GM23338 (cell line): ENCODE measurements around the gene FGF9. TPM values are rescaled to one million over a fixed set of nuclear protein-coding genes. Genes with fewer than 3 reads are reported as not detected.

Source experiments
- ATAC-seq: fragments of 200-7000 bp; cut with Tn5 transposase; 3 replicates; pipeline ENCODE4 v1.9.1; 2020
- DNase-seq: peaks from one replicate; pipeline ENCODE4 v3.0.0-alpha.2; 2015; ENCODE audit warnings: low spot score
- H2AFZ ChIP-seq: fragments of 200-600 bp; sonication (generic); 2 replicates; pipeline ENCODE4 v1.8.0; 2016; ENCODE audit warnings: antibody characterized with exemption, mild to moderate bottlenecking, moderate library complexity
- H3F3A ChIP-seq: fragments of 200-600 bp; sonication (generic); replicated peaks from 2 replicates; pipeline ENCODE4 v1.8.0; 2017; ENCODE audit warnings: antibody characterized with exemption, mixed run types, low read depth
- H3K27ac ChIP-seq: fragments of 200-600 bp; sonication (generic); 2 replicates; pipeline ENCODE4 v1.6.1; 2016; ENCODE audit warnings: low read depth
- H3K27me3 ChIP-seq: fragments of 200-600 bp; sonication (generic); 2 replicates; pipeline ENCODE4 v1.8.0; 2016; ENCODE audit warnings: mild to moderate bottlenecking, mixed run types, moderate library complexity; ENCODE audit not compliant: insufficient read depth
- H3K36me3 ChIP-seq: fragments of 200-600 bp; sonication (generic); 2 replicates; pipeline ENCODE4 v1.8.0; 2016; ENCODE audit warnings: mild to moderate bottlenecking; ENCODE audit not compliant: insufficient read depth
- H3K4me1 ChIP-seq: fragments of 200-600 bp; sonication (generic); 2 replicates; pipeline ENCODE4 v1.8.0; 2016; ENCODE audit warnings: mild to moderate bottlenecking, moderate library complexity; ENCODE audit not compliant: insufficient read depth
- H3K4me2 ChIP-seq: fragments of 200-600 bp; sonication (generic); 2 replicates; pipeline ENCODE4 v1.7.1; 2017; ENCODE audit warnings: mixed run types
- H3K4me3 ChIP-seq: fragments of 200-600 bp; sonication (generic); 2 replicates; pipeline ENCODE4 v1.6.1; 2016; ENCODE audit warnings: mixed run types
- H3K79me2 ChIP-seq: fragments of 200-600 bp; sonication (generic); replicated peaks from 2 replicates; pipeline ENCODE4 v1.8.0; 2017; ENCODE audit warnings: mild to moderate bottlenecking; ENCODE audit not compliant: insufficient read depth
- H3K9me2 ChIP-seq: fragments of 200-600 bp; sonication (generic); 2 replicates; pipeline ENCODE4 v1.8.0; 2017; ENCODE audit not compliant: insufficient read depth
- H4K20me1 ChIP-seq: fragments of 200-600 bp; sonication (generic); replicated peaks from 2 replicates; pipeline ENCODE4 v1.8.0; 2017; ENCODE audit warnings: mild to moderate bottlenecking; ENCODE audit not compliant: insufficient read depth
- H3K27ac Mint-ChIP-seq: 2 replicates; pipeline ENCODE4 v1.8.0; 2020; ENCODE audit warnings: inconsistent platforms, mild to moderate bottlenecking, moderate library complexity, mixed read lengths
- H3K27me3 Mint-ChIP-seq: 3 replicates; pipeline ENCODE4 v1.8.0; 2022; ENCODE audit warnings: low read depth, mild to moderate bottlenecking, moderate library complexity, mixed read lengths, inconsistent platforms; ENCODE audit not compliant: insufficient read depth, poor library complexity
- H3K36me3 Mint-ChIP-seq: 3 replicates; pipeline ENCODE4 v1.8.0; 2021; ENCODE audit warnings: low read depth, mild to moderate bottlenecking, inconsistent platforms, moderate library complexity, mixed read lengths
- H3K4me1 Mint-ChIP-seq: 3 replicates; pipeline ENCODE4 v1.8.0; 2020; ENCODE audit warnings: mild to moderate bottlenecking, inconsistent platforms, mixed read lengths
- H3K4me3 Mint-ChIP-seq: 3 replicates; pipeline ENCODE4 v1.8.0; 2021; ENCODE audit warnings: moderate library complexity, mild to moderate bottlenecking, inconsistent platforms, mixed read lengths
- H3K9me3 Mint-ChIP-seq: 3 replicates; pipeline ENCODE4 v1.8.0; 2020; ENCODE audit warnings: moderate library complexity, mild to moderate bottlenecking, inconsistent platforms, mixed read lengths
- ZNF114 ChIP-seq: fragments of 250-450 bp; sonication (Bioruptor Pico); IDR thresholded peaks from 2 replicates; pipeline ENCODE4 v1.5.0; 2020; ENCODE audit warnings: mild to moderate bottlenecking, moderate library complexity
- polyA plus RNA-seq: library from polyadenylated mRNA; unstranded; fragments of >200 nt; fragmentation: Nextera tagmentation; extraction: Ambion mirVana; gene quantifications from 2 replicates; pipeline ENCODE4 v1.2.1, GENCODE V29; 2016
- total RNA-seq: library from RNA; depleted of rRNA; stranded (reverse); fragments of >200 nt; shearing (Covaris generic); gene quantifications from 2 replicates; pipeline ENCODE4 v1.2.3, GENCODE V29; 2014
- TF ChIP-seq, protein P1 (sequence below): fragments of 250-450 bp; sonication (Bioruptor Pico); IDR thresholded peaks from 2 replicates; pipeline ENCODE4 v1.5.0; 2020; ENCODE audit warnings: mild to moderate bottlenecking, moderate library complexity
- TF ChIP-seq, protein P2 (sequence below): IDR thresholded peaks from one replicate; pipeline ENCODE4 v1.6.1; 2018; ENCODE audit warnings: antibody characterized with exemption; ENCODE audit not compliant: unreplicated experiment

Gene FGF9
- total and polyA plus RNA-seq, 2 experiments from 2014 or later: 0.27 TPM; not detected in 1

DNA sequence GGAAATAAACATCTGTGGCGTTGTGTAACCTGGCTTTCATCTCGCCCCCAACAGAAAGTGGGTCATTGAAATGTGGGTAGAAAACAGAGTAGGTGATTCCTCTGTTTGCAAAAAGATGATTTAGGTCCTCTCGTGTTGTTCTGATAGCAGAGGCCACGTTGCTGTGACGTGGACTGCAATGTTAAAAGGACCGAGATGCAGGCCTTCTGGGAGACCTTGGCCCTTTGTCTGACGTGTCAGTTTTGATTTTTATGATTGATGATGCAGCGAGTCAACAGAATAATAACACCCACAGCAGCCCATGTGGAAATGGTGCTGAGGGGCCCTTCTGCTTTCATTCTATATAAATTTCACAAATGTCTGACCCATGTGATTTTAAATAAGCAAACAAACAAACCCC, 68.9 kb downstream of the FGF9 start:
- Histone ChIP-seq H3F3A (no peaks in the 10 kb centered on the region), H4K20me1 (no peaks in the 10 kb centered on the region), H3K27me3 (no peaks in the 10 kb centered on the region), H3K36me3 (no peaks in the 10 kb centered on the region), H3K79me2 (no peaks in the 10 kb centered on the region), H3K9me2 (no peaks in the 10 kb centered on the region), H2AFZ (no peak overlapping the region), H3K27ac (no peak overlapping the region), H3K4me2 (no peak overlapping the region), H3K4me3 (no peak overlapping the region), H3K4me1 (no peaks in the 10 kb centered on the region)
- DNase-seq (no peak), ATAC-seq (no peak)
- H3K36me3 Mint-ChIP-seq: no peaks in the 10 kb centered on the region
- no peaks in the 10 kb centered on the region for H3K9me3 Mint-ChIP-seq
- no peak overlapping the region for H3K27ac Mint-ChIP-seq
- H3K4me3 Mint-ChIP-seq: no peak overlapping the region
- TF ChIP-seq, protein P1, sequence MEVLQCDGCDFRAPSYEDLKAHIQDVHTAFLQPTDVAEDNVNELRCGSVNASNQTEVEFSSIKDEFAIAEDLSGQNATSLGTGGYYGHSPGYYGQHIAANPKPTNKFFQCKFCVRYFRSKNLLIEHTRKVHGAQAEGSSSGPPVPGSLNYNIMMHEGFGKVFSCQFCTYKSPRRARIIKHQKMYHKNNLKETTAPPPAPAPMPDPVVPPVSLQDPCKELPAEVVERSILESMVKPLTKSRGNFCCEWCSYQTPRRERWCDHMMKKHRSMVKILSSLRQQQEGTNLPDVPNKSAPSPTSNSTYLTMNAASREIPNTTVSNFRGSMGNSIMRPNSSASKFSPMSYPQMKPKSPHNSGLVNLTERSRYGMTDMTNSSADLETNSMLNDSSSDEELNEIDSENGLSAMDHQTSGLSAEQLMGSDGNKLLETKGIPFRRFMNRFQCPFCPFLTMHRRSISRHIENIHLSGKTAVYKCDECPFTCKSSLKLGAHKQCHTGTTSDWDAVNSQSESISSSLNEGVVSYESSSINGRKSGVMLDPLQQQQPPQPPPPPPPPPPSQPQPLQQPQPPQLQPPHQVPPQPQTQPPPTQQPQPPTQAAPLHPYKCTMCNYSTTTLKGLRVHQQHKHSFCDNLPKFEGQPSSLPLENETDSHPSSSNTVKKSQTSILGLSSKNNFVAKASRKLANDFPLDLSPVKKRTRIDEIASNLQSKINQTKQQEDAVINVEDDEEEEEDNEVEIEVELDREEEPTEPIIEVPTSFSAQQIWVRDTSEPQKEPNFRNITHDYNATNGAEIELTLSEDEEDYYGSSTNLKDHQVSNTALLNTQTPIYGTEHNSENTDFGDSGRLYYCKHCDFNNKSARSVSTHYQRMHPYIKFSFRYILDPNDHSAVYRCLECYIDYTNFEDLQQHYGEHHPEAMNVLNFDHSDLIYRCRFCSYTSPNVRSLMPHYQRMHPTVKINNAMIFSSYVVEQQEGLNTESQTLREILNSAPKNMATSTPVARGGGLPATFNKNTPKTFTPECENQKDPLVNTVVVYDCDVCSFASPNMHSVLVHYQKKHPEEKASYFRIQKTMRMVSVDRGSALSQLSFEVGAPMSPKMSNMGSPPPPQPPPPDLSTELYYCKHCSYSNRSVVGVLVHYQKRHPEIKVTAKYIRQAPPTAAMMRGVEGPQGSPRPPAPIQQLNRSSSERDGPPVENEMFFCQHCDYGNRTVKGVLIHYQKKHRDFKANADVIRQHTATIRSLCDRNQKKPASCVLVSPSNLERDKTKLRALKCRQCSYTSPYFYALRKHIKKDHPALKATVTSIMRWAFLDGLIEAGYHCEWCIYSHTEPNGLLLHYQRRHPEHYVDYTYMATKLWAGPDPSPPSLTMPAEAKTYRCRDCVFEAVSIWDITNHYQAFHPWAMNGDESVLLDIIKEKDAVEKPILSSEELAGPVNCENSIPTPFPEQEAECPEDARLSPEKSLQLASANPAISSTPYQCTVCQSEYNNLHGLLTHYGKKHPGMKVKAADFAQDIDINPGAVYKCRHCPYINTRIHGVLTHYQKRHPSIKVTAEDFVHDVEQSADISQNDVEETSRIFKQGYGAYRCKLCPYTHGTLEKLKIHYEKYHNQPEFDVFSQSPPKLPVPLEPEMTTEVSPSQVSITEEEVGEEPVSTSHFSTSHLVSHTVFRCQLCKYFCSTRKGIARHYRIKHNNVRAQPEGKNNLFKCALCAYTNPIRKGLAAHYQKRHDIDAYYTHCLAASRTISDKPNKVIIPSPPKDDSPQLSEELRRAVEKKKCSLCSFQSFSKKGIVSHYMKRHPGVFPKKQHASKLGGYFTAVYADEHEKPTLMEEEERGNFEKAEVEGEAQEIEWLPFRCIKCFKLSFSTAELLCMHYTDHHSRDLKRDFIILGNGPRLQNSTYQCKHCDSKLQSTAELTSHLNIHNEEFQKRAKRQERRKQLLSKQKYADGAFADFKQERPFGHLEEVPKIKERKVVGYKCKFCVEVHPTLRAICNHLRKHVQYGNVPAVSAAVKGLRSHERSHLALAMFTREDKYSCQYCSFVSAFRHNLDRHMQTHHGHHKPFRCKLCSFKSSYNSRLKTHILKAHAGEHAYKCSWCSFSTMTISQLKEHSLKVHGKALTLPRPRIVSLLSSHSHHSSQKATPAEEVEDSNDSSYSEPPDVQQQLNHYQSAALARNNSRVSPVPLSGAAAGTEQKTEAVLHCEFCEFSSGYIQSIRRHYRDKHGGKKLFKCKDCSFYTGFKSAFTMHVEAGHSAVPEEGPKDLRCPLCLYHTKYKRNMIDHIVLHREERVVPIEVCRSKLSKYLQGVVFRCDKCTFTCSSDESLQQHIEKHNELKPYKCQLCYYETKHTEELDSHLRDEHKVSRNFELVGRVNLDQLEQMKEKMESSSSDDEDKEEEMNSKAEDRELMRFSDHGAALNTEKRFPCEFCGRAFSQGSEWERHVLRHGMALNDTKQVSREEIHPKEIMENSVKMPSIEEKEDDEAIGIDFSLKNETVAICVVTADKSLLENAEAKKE (CRISPR knock-in tag): no peak
- TF ChIP-seq, protein P2, sequence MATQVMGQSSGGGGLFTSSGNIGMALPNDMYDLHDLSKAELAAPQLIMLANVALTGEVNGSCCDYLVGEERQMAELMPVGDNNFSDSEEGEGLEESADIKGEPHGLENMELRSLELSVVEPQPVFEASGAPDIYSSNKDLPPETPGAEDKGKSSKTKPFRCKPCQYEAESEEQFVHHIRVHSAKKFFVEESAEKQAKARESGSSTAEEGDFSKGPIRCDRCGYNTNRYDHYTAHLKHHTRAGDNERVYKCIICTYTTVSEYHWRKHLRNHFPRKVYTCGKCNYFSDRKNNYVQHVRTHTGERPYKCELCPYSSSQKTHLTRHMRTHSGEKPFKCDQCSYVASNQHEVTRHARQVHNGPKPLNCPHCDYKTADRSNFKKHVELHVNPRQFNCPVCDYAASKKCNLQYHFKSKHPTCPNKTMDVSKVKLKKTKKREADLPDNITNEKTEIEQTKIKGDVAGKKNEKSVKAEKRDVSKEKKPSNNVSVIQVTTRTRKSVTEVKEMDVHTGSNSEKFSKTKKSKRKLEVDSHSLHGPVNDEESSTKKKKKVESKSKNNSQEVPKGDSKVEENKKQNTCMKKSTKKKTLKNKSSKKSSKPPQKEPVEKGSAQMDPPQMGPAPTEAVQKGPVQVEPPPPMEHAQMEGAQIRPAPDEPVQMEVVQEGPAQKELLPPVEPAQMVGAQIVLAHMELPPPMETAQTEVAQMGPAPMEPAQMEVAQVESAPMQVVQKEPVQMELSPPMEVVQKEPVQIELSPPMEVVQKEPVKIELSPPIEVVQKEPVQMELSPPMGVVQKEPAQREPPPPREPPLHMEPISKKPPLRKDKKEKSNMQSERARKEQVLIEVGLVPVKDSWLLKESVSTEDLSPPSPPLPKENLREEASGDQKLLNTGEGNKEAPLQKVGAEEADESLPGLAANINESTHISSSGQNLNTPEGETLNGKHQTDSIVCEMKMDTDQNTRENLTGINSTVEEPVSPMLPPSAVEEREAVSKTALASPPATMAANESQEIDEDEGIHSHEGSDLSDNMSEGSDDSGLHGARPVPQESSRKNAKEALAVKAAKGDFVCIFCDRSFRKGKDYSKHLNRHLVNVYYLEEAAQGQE: no peak
- TF ChIP-seq ZNF114 (CRISPR knock-in tag): no peak
- no peaks in the 10 kb centered on the region for H3K27me3 Mint-ChIP-seq
- H3K4me1 Mint-ChIP-seq: peaks cover 4% of the 10 kb centered on the region
